ENCODE data around the gene NAA30. TPM values are rescaled to one million over a fixed set of nuclear protein-coding genes. Genes with fewer than 3 reads are reported as not detected.

Gene NAA30
- total RNA-seq, 4 donors from 2014 or later: 17.9 to 24.6 (median 19.2) TPM

GRCh38 chr14:57461777-57462320, 71.5 kb downstream of the NAA30 start:
- intact Hi-C loops (cut with DNase I): no loop called here
- H3K9me3 ChIP-seq: no peaks in the 10 kb centered on the region
- DNase-seq (ENCODE audit: extremely low spot score): no peak
- WGBS: 74% methylated on average over 4 of the region's 5 CpGs
- no peak for TF ChIP-seq POLR2A (IDR thresholded peaks at IDR 0.05; ENCODE audit: low read depth)
- TF ChIP-seq EP300 (IDR thresholded peaks at IDR 0.05): no peak
- no peak for TF ChIP-seq CTCF (IDR thresholded peaks at IDR 0.05)
- TF ChIP-seq POLR2AphosphoS5 (IDR thresholded peaks at IDR 0.05): no peak
- no peak overlapping the region for H3K4me3 ChIP-seq
- no peaks in the 10 kb centered on the region for H3K4me1 ChIP-seq
- H3K36me3 ChIP-seq: no peaks in the 10 kb centered on the region
- H3K27ac ChIP-seq (replicated peaks in 1 of 4): no peak overlapping the region
- H3K27me3 ChIP-seq: no peaks in the 10 kb centered on the region

GRCh38 chr14:57462551-57462950, 72.2 kb downstream of the NAA30 start:
- intact Hi-C loops (cut with DNase I): no loop called here
- Histone ChIP-seq H3K36me3 (no peaks in the 10 kb centered on the region), H3K4me1 (no peaks in the 10 kb centered on the region), H3K4me3 (no peak overlapping the region), H3K27ac (replicated peaks in 1 of 4) (no peak overlapping the region), H3K27me3 (no peaks in the 10 kb centered on the region), H3K9me3 (no peaks in the 10 kb centered on the region)
- 79% methylated on average over 3 of the region's 3 CpGs for WGBS
- TF ChIP-seq POLR2A (IDR thresholded peaks at IDR 0.05; ENCODE audit: low read depth) (no peak), POLR2AphosphoS5 (IDR thresholded peaks at IDR 0.05) (no peak), EP300 (IDR thresholded peaks at IDR 0.05) (no peak), CTCF (IDR thresholded peaks at IDR 0.05) (no peak)
- no peak for DNase-seq (ENCODE audit: extremely low spot score)

GRCh38 chr14:57464008-57464730, 73.8 kb downstream of the NAA30 start:
- no peak for DNase-seq (ENCODE audit: extremely low spot score)
- no peaks in the 10 kb centered on the region for H3K4me1 ChIP-seq
- TF ChIP-seq POLR2A (IDR thresholded peaks at IDR 0.05; ENCODE audit: low read depth): no peak
- no peak for TF ChIP-seq CTCF (IDR thresholded peaks at IDR 0.05)
- no peak for TF ChIP-seq EP300 (IDR thresholded peaks at IDR 0.05)
- no peak for TF ChIP-seq POLR2AphosphoS5 (IDR thresholded peaks at IDR 0.05)
- 77% methylated on average over 5 of the region's 6 CpGs for WGBS
- intact Hi-C loops (cut with DNase I): no loop called here
- H3K4me3 ChIP-seq: no peak overlapping the region
- H3K27me3 ChIP-seq: no peaks in the 10 kb centered on the region
- H3K27ac ChIP-seq (replicated peaks in 1 of 4): no peak overlapping the region
- H3K9me3 ChIP-seq: no peaks in the 10 kb centered on the region
- no peaks in the 10 kb centered on the region for H3K36me3 ChIP-seq

Other genes with a start within 250 kb of the NAA30 start
- 10 to 100 TPM; 50.9 to 73.1 (median 55.4) TPM for gene EXOC5, start 121.7 kb upstream of the NAA30 start, total RNA-seq
- gene AP5M1, start 121.6 kb upstream of the NAA30 start, total RNA-seq: 10 to 100 TPM; 16.6 to 30.4 (median 22.8) TPM
- not detected for gene CCDC198, start 103.3 kb downstream of the NAA30 start, total RNA-seq

Measured in esophagus muscularis mucosa (tissue), 4 donors.